OCI-LY7 (cell line): ENCODE data around the gene EEF1AKMT3.

Experiments
- EZH2phosphoT487 ChIP-seq: fragments of 200-600 bp; sonication (generic); IDR thresholded peaks from 2 replicates; pipeline ENCODE4 v1.6.1; 2018; ENCODE audit warnings: low read depth, borderline replicate concordance, mild to moderate bottlenecking, mixed run types, antibody characterized with exemption, low read length, moderate library complexity, mixed read lengths
- TF ChIP-seq, protein P1 (sequence below): fragments of 200-600 bp; sonication (generic); conservative IDR thresholded peaks from 2 replicates; pipeline ENCODE4 v1.5.1; 2014; ENCODE audit warnings: mild to moderate bottlenecking, antibody characterized with exemption, low read length, moderate library complexity, mixed read lengths

DNA sequence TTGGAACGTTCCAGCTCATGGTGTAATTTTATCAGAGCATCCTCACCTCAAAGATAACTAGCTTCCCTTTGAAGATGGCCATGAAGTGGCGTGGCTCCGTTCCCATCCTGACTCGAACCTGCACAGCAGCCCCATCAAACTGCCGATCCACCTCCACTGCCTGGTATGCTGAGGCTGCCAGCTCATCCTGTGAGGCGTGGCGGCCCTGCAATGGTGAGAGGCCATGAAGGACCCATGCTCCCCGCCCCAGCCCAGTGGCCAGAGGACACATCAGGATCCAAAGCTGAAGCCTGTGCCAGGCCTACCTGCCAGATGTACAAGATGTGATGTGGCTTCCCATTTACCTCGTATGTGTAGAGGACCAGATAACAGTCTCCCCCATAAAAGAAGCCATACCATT, 34.9 kb downstream of the EEF1AKMT3 start:
- TF ChIP-seq, protein P1, sequence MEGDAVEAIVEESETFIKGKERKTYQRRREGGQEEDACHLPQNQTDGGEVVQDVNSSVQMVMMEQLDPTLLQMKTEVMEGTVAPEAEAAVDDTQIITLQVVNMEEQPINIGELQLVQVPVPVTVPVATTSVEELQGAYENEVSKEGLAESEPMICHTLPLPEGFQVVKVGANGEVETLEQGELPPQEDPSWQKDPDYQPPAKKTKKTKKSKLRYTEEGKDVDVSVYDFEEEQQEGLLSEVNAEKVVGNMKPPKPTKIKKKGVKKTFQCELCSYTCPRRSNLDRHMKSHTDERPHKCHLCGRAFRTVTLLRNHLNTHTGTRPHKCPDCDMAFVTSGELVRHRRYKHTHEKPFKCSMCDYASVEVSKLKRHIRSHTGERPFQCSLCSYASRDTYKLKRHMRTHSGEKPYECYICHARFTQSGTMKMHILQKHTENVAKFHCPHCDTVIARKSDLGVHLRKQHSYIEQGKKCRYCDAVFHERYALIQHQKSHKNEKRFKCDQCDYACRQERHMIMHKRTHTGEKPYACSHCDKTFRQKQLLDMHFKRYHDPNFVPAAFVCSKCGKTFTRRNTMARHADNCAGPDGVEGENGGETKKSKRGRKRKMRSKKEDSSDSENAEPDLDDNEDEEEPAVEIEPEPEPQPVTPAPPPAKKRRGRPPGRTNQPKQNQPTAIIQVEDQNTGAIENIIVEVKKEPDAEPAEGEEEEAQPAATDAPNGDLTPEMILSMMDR = no peak
- TF ChIP-seq EZH2phosphoT487 = no peak
